Liver (tissue), 9 donors: Measurements from ENCODE around the gene GAS7. TPM values are rescaled to one million over a fixed set of nuclear protein-coding genes. Genes with fewer than 3 reads are reported as not detected.

Experiments used
- DNase-seq: peaks from one replicate; pipeline ENCODE4 v3.0.0-alpha.2; 2017; ENCODE audit warnings: low spot score
- H3K27ac ChIP-seq, 2 donors: one replicate each; pipeline ENCODE4 v1.7.0; 2013; ENCODE audit warnings: inconsistent platforms in 2 of 2, low read length in 2 of 2, control low read depth in 1 of 2, low read depth in 1 of 2, mild to moderate bottlenecking in 1 of 2
- H3K27me3 ChIP-seq, 4 donors: one replicate each; pipeline versions ENCODE4 v1.6.1 to v1.7.0; 2013; ENCODE audit warnings: low read length in 3 of 4, inconsistent platforms in 1 of 4, mild to moderate bottlenecking in 1 of 4, moderate library complexity in 1 of 4; ENCODE audit not compliant: control insufficient read depth in 4 of 4, insufficient read depth in 4 of 4
- H3K36me3 ChIP-seq, 4 donors: one replicate each; pipeline versions ENCODE4 v1.6.1 to v1.7.0; 2013; ENCODE audit warnings: low read length in 3 of 4, mild to moderate bottlenecking in 3 of 4, low read depth in 1 of 4, moderate library complexity in 1 of 4; ENCODE audit not compliant: control insufficient read depth in 4 of 4, insufficient read depth in 3 of 4
- H3K4me1 ChIP-seq, 4 donors: one replicate each; pipeline versions ENCODE4 v1.6.1 to v1.7.0; 2013; ENCODE audit warnings: low read length in 3 of 4, mild to moderate bottlenecking in 3 of 4, moderate library complexity in 1 of 4; ENCODE audit not compliant: control insufficient read depth in 4 of 4, insufficient read depth in 4 of 4
- H3K4me3 ChIP-seq, 3 donors: one replicate each; pipeline versions ENCODE4 v1.6.1 to v1.7.0; 2013; ENCODE audit warnings: low read length in 3 of 3, control low read depth in 1 of 3, low read depth in 1 of 3, mild to moderate bottlenecking in 1 of 3
- H3K9ac ChIP-seq, 2 donors: one replicate each; pipeline ENCODE4 v1.7.0; 2013; ENCODE audit warnings: low read length in 2 of 2, mild to moderate bottlenecking in 2 of 2, moderate library complexity in 2 of 2, control low read depth in 1 of 2, low read depth in 1 of 2
- H3K9me3 ChIP-seq, 4 donors: one replicate each; pipeline versions ENCODE4 v1.6.1 to v1.7.0; 2013; ENCODE audit warnings: low read length in 3 of 4; ENCODE audit not compliant: control insufficient read depth in 4 of 4
- CTCF ChIP-seq: fragments of 150-350 bp; IDR thresholded peaks from 2 replicates; pipeline ENCODE4 v1.5.1; 2017; ENCODE audit warnings: improper control_type of control experiment, low read depth, low read length; ENCODE audit not compliant: missing input control
- EGR1 ChIP-seq, 2 donors: IDR thresholded peaks; 2 replicates each; pipeline ENCODE4 v1.6.1; 2016 to 2018; ENCODE audit warnings: antibody characterized with exemption in 2 of 2, low read depth in 2 of 2
- FOXA1 ChIP-seq: IDR thresholded peaks from 2 replicates; pipeline ENCODE4 v1.6.1; 2016; ENCODE audit warnings: antibody characterized with exemption
- FOXA2 ChIP-seq: IDR thresholded peaks from 2 replicates; pipeline ENCODE4 v1.6.1; 2016; ENCODE audit warnings: antibody characterized with exemption
- GABPA ChIP-seq, 2 donors: IDR thresholded peaks in 1 of 2; conservative IDR thresholded peaks in 1 of 2; 2 replicates each; pipeline ENCODE4 v1.6.1; 2016; ENCODE audit warnings: antibody characterized with exemption in 2 of 2, mild to moderate bottlenecking in 1 of 2, moderate library complexity in 1 of 2
- HNF4A ChIP-seq, 2 donors: conservative IDR thresholded peaks; 2 replicates each; pipeline ENCODE4 v1.6.1; 2016; ENCODE audit warnings: antibody characterized with exemption in 2 of 2, mild to moderate bottlenecking in 2 of 2
- HNF4G ChIP-seq: IDR thresholded peaks from 2 replicates; pipeline ENCODE4 v1.6.1; 2016; ENCODE audit warnings: antibody characterized with exemption
- JUND ChIP-seq, 2 donors: IDR thresholded peaks; 2 replicates each; pipeline ENCODE4 v1.6.1; 2016; ENCODE audit warnings: antibody characterized with exemption in 2 of 2
- MAX ChIP-seq: IDR thresholded peaks from 2 replicates; pipeline ENCODE4 v1.6.1; 2016; ENCODE audit warnings: antibody characterized with exemption
- NR2F2 ChIP-seq: IDR thresholded peaks from 2 replicates; pipeline ENCODE4 v1.6.1; 2016; ENCODE audit warnings: antibody characterized with exemption
- RAD21 ChIP-seq, 2 donors: IDR thresholded peaks; 2 replicates each; pipeline ENCODE4 v1.6.1; 2016; ENCODE audit warnings: antibody characterized with exemption in 2 of 2, mild to moderate bottlenecking in 2 of 2
- REST ChIP-seq: IDR thresholded peaks from 2 replicates; pipeline ENCODE4 v1.6.1; 2016; ENCODE audit warnings: antibody characterized with exemption, mild to moderate bottlenecking
- RXRA ChIP-seq, 2 donors: IDR thresholded peaks; 2 replicates each; pipeline ENCODE4 v1.6.1; 2017 to 2018; ENCODE audit warnings: antibody characterized with exemption in 2 of 2, mild to moderate bottlenecking in 1 of 2
- SP1 ChIP-seq: IDR thresholded peaks from 2 replicates; pipeline ENCODE4 v1.6.1; 2018; ENCODE audit warnings: antibody characterized with exemption, mild to moderate bottlenecking
- TAF1 ChIP-seq: conservative IDR thresholded peaks from 2 replicates; pipeline ENCODE4 v1.6.1; 2016; ENCODE audit warnings: antibody characterized with exemption, mild to moderate bottlenecking
- YY1 ChIP-seq: IDR thresholded peaks from 2 replicates; pipeline ENCODE4 v1.6.1; 2016; ENCODE audit warnings: antibody characterized with exemption, mild to moderate bottlenecking
- ZBTB33 ChIP-seq: IDR thresholded peaks from 2 replicates; pipeline ENCODE4 v1.6.1; 2016; ENCODE audit warnings: antibody characterized with exemption
- WGBS: extraction: QIAGEN DNeasy Blood & Tissue Kit; methylation state at CpG from one replicate; pipeline ENCODE4 v1.1.7; 2013; 5-methylcytosine and 5-hydroxymethylcytosine counted together
- polyA plus RNA-seq, 2 donors: library from polyadenylated mRNA; stranded (reverse) in 1 of 2; unstranded in 1 of 2; fragments of 200-250 nt in 1 of 2; fragments of >200 nt in 1 of 2; fragmentation: Nextera tagmentation in 1 of 2; extraction: Ambion mirVana in 1 of 2; gene quantifications; one replicate each; pipeline versions ENCODE4 v1.2.1 to v1.2.3, GENCODE V29; 2013 to 2015
- total RNA-seq, 2 donors: library from RNA; depleted of rRNA; stranded (reverse); fragments of >200 nt; gene quantifications; one replicate each; pipeline ENCODE4 v1.2.3, GENCODE V29; 2014
- TF ChIP-seq, protein P1 (sequence below): IDR thresholded peaks from 2 replicates; pipeline ENCODE4 v1.6.1; 2016; ENCODE audit warnings: antibody characterized with exemption
- donor health status: healthy.
- donor health status: healthy.
- donor health status: healthy.
- donor health status: healthy.
- donor health status: healthy.

GAS7 gene
- total and polyA plus RNA-seq, 4 donors, result 0.79 to 6.1 (median 2.5) TPM

GRCh38 chr17:10135539-10136257 is 62.7 kb downstream of the GAS7 start:
- Histone ChIP-seq H3K9me3 (no peaks in the 10 kb centered on the region), H3K4me1 (no peaks in the 10 kb centered on the region), H3K36me3 (no peaks in the 10 kb centered on the region), H3K27ac (no peak overlapping the region), H3K4me3 (no peak overlapping the region), H3K27me3 (peaks cover 0 to 4% (median 0%) of the 10 kb centered on the region in 4 donors), H3K9ac (no peak overlapping the region)
- TF ChIP-seq SP1 (no peak), HNF4A (conservative IDR thresholded peaks at IDR 0.05) (no peak), ZBTB33 (no peak), REST (no peak), FOXA2 (no peak), YY1 (no peak), MAX (no peak), GABPA (IDR thresholded peaks at IDR 0.05 in 1 of 2, conservative IDR thresholded peaks at IDR 0.05 in 1 of 2) (no peak), CTCF (no peak), RAD21 (IDR thresholded peaks at IDR 0.05) (no peak), FOXA1 (no peak), TAF1 (no peak), HNF4G (no peak), JUND (IDR thresholded peaks at IDR 0.05) (no peak), NR2F2 (no peak), EGR1 (IDR thresholded peaks at IDR 0.05; ENCODE audit: low read depth in 2 of 2) (no peak), RXRA (IDR thresholded peaks at IDR 0.05) (no peak)
- TF ChIP-seq, protein P1, sequence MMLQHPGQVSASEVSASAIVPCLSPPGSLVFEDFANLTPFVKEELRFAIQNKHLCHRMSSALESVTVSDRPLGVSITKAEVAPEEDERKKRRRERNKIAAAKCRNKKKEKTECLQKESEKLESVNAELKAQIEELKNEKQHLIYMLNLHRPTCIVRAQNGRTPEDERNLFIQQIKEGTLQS, result no peak
- 60% methylated on average over 12 of the region's 12 CpGs for WGBS
- no peak for DNase-seq
